Stimulated activated CD4-positive, alpha-beta T cell treated with anti-CD3 and anti-CD28 coated beads, Interleukin-4, amount 100 ng/mL, for 4 hours (primary cell): Measurements from ENCODE around the gene RNASE11.
"Not testable (repeated sequence)": the region's sequence is repeated elsewhere in the genome, so short reads cannot be mapped to it uniquely, and the experiment has no call there.

Experiments used
- DNase-seq, 2 experiments: peaks; one replicate each; pipeline ENCODE4 v3.0.0-alpha.2; 2020

RNASE11 gene

GRCh38 chr14:20587489-20588154 is at the start of gene RNASE11:
TSS of gene RNASE11 (minus strand) at chr14:20588001.
- no peak for DNase-seq

- peak; percentile 62 to 69 for DNase-seq
Observed at GRCh38 chr14:20632831-20633691, 45.3 kb upstream of the RNASE11 start.

- no peak for DNase-seq
Observed at GRCh38 chr14:20632448-20632830, 44.6 kb upstream of the RNASE11 start.

GRCh38 chr14:20631880-20632389 is 44.1 kb upstream of the RNASE11 start:
- DNase-seq = no peak

GRCh38 chr14:20631023-20631879 is 43.5 kb upstream of the RNASE11 start:
- peak; percentile 56 to 61 for DNase-seq

GRCh38 chr14:20630340-20631022 is 42.7 kb upstream of the RNASE11 start:
- peak in 1 of 2 experiments; percentile 30 for DNase-seq

- DNase-seq = no peak
Observed at GRCh38 chr14:20628063-20628854, 40.5 kb upstream of the RNASE11 start.

- no peak for DNase-seq
Observed at GRCh38 chr14:20627346-20628027, 39.7 kb upstream of the RNASE11 start.

GRCh38 chr14:20626274-20626673 is 38.5 kb upstream of the RNASE11 start:
- peak in 1 of 2 experiments; percentile 40 for DNase-seq

- peak in 1 of 2 experiments; percentile 30 for DNase-seq
Observed at GRCh38 chr14:20624495-20625070, 36.8 kb upstream of the RNASE11 start.

- no peak for DNase-seq
Observed at GRCh38 chr14:20623798-20624197, 36.0 kb upstream of the RNASE11 start.

- DNase-seq = no peak
Observed at GRCh38 chr14:20622816-20623291, 35.1 kb upstream of the RNASE11 start.

- DNase-seq = no peak
Observed at GRCh38 chr14:20620798-20621478, 33.1 kb upstream of the RNASE11 start.

GRCh38 chr14:20619688-20620087 is 31.9 kb upstream of the RNASE11 start:
- DNase-seq = not testable (repeated sequence)

GRCh38 chr14:20618271-20618749 is 30.5 kb upstream of the RNASE11 start:
- no peak for DNase-seq

- no peak for DNase-seq
Observed at GRCh38 chr14:20617138-20618003, 29.6 kb upstream of the RNASE11 start.

- DNase-seq = no peak
Observed at GRCh38 chr14:20615996-20616395, 28.2 kb upstream of the RNASE11 start.

- no peak for DNase-seq
Observed at GRCh38 chr14:20614038-20614840, 26.4 kb upstream of the RNASE11 start.
